ENCODE data around the gene MXD4. TPM values are rescaled to one million over a fixed set of nuclear protein-coding genes. Genes with fewer than 3 reads are reported as not detected.

Gene MXD4
- total and polyA plus RNA-seq, 2 experiments from 2014 or later: 6.9 to 19.9 TPM

- H3K36me3 Mint-ChIP-seq (ENCODE audit: low read depth): peaks cover 25% of the 10 kb centered on the region
- peaks cover 22% of the 10 kb centered on the region for H3K4me1 ChIP-seq (ENCODE audit: insufficient read depth)
- peaks cover 5% of the 10 kb centered on the region; the same call in 1 of the 2 replicates for H3K36me3 ChIP-seq (ENCODE audit: insufficient read depth)
- no peaks in the 10 kb centered on the region for H3K9me2 ChIP-seq (ENCODE audit: insufficient read depth)
- H3K4me3 Mint-ChIP-seq: peak overlapping the region; percentile 92
- H3K4me2 ChIP-seq: peak overlapping the region; percentile 81
- TF ChIP-seq EZH2phosphoT487 (IDR thresholded peaks at IDR 0.05; ENCODE audit: unreplicated experiment): no peak
- TF ChIP-seq ZNF331 (CRISPR knock-in tag; IDR thresholded peaks at IDR 0.05; ENCODE audit: low read depth): no peak
- TF ChIP-seq ZNF462 (CRISPR knock-in tag; IDR thresholded peaks at IDR 0.05): no peak
- no peak for TF ChIP-seq ZNF114 (CRISPR knock-in tag; IDR thresholded peaks at IDR 0.05)
- no peak for TF ChIP-seq NANOG (IDR thresholded peaks at IDR 0.05; ENCODE audit: borderline replicate concordance)
- no peak for TF ChIP-seq POLR2AphosphoS5 (IDR thresholded peaks at IDR 0.05; ENCODE audit: low read depth)
- TF ChIP-seq EZH2 (IDR thresholded peaks at IDR 0.05; ENCODE audit: low read depth, unreplicated experiment): no peak
- TF ChIP-seq ETS1 (IDR thresholded peaks at IDR 0.05): no peak
- no peak for TF ChIP-seq CREB1 (CRISPR knock-in tag; IDR thresholded peaks at IDR 0.05; ENCODE audit: low read depth)
- no peak for TF ChIP-seq STAT1 (IDR thresholded peaks at IDR 0.05; ENCODE audit: unreplicated experiment)
- TF ChIP-seq REST (IDR thresholded peaks at IDR 0.05; ENCODE audit: unreplicated experiment): no peak
- TF ChIP-seq CTCF (conservative IDR thresholded peaks at IDR 0.05; ENCODE audit: low read depth in 2 of 2): no peak
- no peak for TF ChIP-seq JUNB (IDR thresholded peaks at IDR 0.05; ENCODE audit: unreplicated experiment)
- H3K27me3 ChIP-seq (ENCODE audit: insufficient read depth): no peaks in the 10 kb centered on the region
- no peak overlapping the region for H3K27ac Mint-ChIP-seq
- no peaks in the 10 kb centered on the region for H3F3A ChIP-seq (replicated peaks; ENCODE audit: low read depth)
- peaks cover 46% of the 10 kb centered on the region for H3K79me2 ChIP-seq (replicated peaks; ENCODE audit: insufficient read depth)
- peaks cover 8% of the 10 kb centered on the region for H3K27me3 Mint-ChIP-seq (ENCODE audit: insufficient read depth, low read depth, poor library complexity)
- H3K4me3 ChIP-seq: peak overlapping the region; percentile 86
- no peak overlapping the region for H3K27ac ChIP-seq (ENCODE audit: low read depth)
- peaks cover 24% of the 10 kb centered on the region for H3K9me3 Mint-ChIP-seq
- ATAC-seq (no peak), DNase-seq (ENCODE audit: low spot score) (no peak)
- peaks cover 25% of the 10 kb centered on the region for H3K4me1 Mint-ChIP-seq
- H4K20me1 ChIP-seq (replicated peaks; ENCODE audit: insufficient read depth): peaks cover 27% of the 10 kb centered on the region
- no peak overlapping the region for H2AFZ ChIP-seq
Observed at GRCh38 chr4:2241003-2241402, 20.9 kb downstream of the MXD4 start.
